Measurements from ENCODE around the gene CACNG7.
"Not testable (repeated sequence)": the region's sequence is repeated elsewhere in the genome, so short reads cannot be mapped to it uniquely, and the experiment has no call there.

GRCh38 chr19:53948611-53949010 is 39.5 kb downstream of the CACNG7 start:
- not testable (repeated sequence) for TF ChIP-seq CTCF (IDR thresholded peaks at IDR 0.05; ENCODE audit: low read depth, low read length, missing input control); SP1 (IDR thresholded peaks at IDR 0.05); YY1 (IDR thresholded peaks at IDR 0.05); GABPA (IDR thresholded peaks at IDR 0.05 in 1 of 2, conservative IDR thresholded peaks at IDR 0.05 in 1 of 2); MAX (IDR thresholded peaks at IDR 0.05); JUND (IDR thresholded peaks at IDR 0.05); RAD21 (IDR thresholded peaks at IDR 0.05); ATF3 (IDR thresholded peaks at IDR 0.05); REST (IDR thresholded peaks at IDR 0.05); EGR1 (IDR thresholded peaks at IDR 0.05; ENCODE audit: low read depth in 2 of 2); HNF4A (conservative IDR thresholded peaks at IDR 0.05)
